Nephron progenitor cell (in vitro differentiated cells): ENCODE measurements around the gene SLC30A3.
A peak's percentile ranks its signal among the peaks of the same experiment; 100 is the strongest.

Experiments used
- DNase-seq: peaks from one replicate; pipeline ENCODE4 v3.0.0; 2021
- H3K27ac Mint-ChIP-seq: 2 replicates; pipeline ENCODE4 v1.8.0; 2021; ENCODE audit warnings: mild to moderate bottlenecking, moderate library complexity, mixed read lengths
- H3K27me3 Mint-ChIP-seq: 2 replicates; pipeline ENCODE4 v1.8.0; 2021; ENCODE audit warnings: mild to moderate bottlenecking, low read depth, mixed read lengths; ENCODE audit not compliant: poor library complexity
- H3K36me3 Mint-ChIP-seq: 2 replicates; pipeline ENCODE4 v1.8.0; 2021; ENCODE audit warnings: low read depth, mixed read lengths
- H3K4me1 Mint-ChIP-seq: 2 replicates; pipeline ENCODE4 v1.8.0; 2021; ENCODE audit warnings: mixed read lengths
- H3K4me3 Mint-ChIP-seq: 2 replicates; pipeline ENCODE4 v1.8.0; 2021; ENCODE audit warnings: mild to moderate bottlenecking, moderate library complexity, mixed read lengths
- H3K9me3 Mint-ChIP-seq: 2 replicates; pipeline ENCODE4 v1.8.0; 2021; ENCODE audit warnings: mild to moderate bottlenecking, moderate library complexity, mixed read lengths
- TF ChIP-seq, protein P1 (sequence below): fragments of 200-600 bp; sonication (generic); IDR thresholded peaks from 2 replicates; pipeline ENCODE4 v1.5.0; 2021; ENCODE audit warnings: antibody characterized with exemption

SLC30A3 gene

GRCh38 chr2:27264253-27264752 is 1.5 kb upstream of the SLC30A3 start:
- Mint-ChIP-seq H3K36me3 (no peaks in the 10 kb centered on the region), H3K27ac (no peak overlapping the region), H3K9me3 (no peaks in the 10 kb centered on the region), H3K27me3 (peaks cover 28% of the 10 kb centered on the region), H3K4me3 (peak overlapping the region; percentile 82), H3K4me1 (peaks cover 34% of the 10 kb centered on the region)
- TF ChIP-seq, protein P1, sequence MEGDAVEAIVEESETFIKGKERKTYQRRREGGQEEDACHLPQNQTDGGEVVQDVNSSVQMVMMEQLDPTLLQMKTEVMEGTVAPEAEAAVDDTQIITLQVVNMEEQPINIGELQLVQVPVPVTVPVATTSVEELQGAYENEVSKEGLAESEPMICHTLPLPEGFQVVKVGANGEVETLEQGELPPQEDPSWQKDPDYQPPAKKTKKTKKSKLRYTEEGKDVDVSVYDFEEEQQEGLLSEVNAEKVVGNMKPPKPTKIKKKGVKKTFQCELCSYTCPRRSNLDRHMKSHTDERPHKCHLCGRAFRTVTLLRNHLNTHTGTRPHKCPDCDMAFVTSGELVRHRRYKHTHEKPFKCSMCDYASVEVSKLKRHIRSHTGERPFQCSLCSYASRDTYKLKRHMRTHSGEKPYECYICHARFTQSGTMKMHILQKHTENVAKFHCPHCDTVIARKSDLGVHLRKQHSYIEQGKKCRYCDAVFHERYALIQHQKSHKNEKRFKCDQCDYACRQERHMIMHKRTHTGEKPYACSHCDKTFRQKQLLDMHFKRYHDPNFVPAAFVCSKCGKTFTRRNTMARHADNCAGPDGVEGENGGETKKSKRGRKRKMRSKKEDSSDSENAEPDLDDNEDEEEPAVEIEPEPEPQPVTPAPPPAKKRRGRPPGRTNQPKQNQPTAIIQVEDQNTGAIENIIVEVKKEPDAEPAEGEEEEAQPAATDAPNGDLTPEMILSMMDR, result no peak
- no peak for DNase-seq

DNA sequence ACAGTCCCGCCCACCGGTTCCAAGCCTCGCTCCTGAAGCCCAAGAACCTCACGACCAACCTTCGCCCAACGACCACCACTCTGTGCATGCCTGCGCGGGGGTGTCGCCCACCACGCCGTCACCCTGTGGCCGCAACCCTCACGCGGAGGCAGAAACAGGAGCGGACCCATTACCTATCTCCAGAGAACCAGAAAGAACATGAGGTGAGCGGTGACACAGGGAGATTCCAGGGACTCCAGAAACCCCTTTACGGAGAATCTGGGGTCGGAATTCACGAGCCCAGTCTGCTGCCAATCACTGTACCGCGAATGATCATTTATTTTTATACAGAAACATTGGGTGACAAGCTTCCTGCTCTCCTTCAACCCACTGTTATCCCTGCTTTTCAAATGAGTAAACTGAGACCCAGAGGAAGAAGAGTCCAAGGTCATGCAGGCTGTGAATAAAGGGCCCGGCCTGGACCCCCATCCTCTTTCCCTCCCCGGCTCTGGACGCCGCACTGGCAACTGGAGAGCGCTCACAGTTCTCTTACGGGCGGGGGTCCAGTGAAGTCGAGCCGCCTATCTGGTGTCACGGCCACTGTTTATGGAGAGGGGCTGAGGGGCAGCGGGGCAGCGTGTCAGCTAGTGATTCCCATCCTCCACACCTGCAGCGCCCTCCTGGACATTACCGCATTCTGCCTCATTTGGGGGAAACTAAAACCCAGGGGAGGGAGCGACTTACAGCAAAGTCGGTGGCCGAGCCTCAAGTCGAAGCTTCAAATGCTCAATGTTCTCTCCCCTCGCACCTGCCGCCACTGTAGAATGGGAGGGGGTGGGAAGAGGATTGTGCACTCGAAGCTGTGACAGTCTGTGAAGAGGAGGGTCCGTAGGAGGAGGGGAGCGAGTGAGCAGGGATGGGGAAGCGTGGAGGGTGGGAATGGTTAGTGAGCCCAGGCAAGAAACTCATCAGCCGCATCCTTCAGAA is 723 bp upstream of the SLC30A3 start:
- Mint-ChIP-seq H3K9me3 (no peaks in the 10 kb centered on the region), H3K4me3 (peak overlapping the region; percentile 82), H3K4me1 (peaks cover 34% of the 10 kb centered on the region), H3K27ac (no peak overlapping the region), H3K27me3 (peaks cover 35% of the 10 kb centered on the region), H3K36me3 (no peaks in the 10 kb centered on the region)
- TF ChIP-seq, protein P1, result no peak
- DNase-seq, result peak; percentile 32

GRCh38 chr2:27261926-27262298 is 935 bp downstream of the SLC30A3 start:
- peak; percentile 40 for DNase-seq
- H3K9me3 Mint-ChIP-seq, result no peaks in the 10 kb centered on the region
- peak overlapping the region; percentile 63 for H3K4me3 Mint-ChIP-seq
- peaks cover 50% of the 10 kb centered on the region for H3K27me3 Mint-ChIP-seq
- TF ChIP-seq, protein P1, result no peak
- H3K27ac Mint-ChIP-seq, result no peak overlapping the region
- H3K36me3 Mint-ChIP-seq, result no peaks in the 10 kb centered on the region
- H3K4me1 Mint-ChIP-seq, result peaks cover 34% of the 10 kb centered on the region

DNA sequence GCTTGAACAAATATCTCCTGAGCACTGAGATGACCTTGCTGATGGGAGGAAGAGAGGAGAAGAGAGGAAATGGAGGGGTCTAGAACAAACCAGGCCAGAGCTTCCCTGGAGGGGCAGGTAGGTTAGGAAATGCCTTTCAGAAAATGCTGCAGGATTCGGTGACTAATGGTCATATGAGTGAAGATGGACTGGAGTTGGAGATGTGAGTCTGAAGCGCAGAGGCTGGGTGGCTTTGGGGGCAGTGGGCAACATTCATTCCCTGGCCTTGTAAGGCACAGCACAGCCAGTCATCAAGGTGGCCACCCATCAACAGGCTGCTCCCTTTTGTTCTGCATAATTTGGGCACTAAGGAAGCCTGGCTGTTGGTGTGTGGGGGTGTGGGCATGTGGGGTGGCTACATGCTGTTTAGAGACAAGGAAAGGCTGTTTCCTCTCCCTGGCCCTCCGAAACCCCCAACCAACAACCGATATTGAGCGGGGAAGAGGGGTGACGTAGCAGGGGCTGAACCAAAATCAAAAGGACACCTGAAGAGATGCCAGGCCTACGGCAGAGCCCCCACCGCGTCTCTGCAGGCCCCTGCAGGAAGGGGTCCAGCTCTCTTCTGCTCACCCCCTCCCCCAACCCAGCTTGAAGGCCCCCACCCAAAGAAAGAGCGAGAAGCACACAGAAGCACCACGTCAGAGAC is 1.5 kb downstream of the SLC30A3 start:
- DNase-seq, result no peak
- H3K36me3 Mint-ChIP-seq, result no peaks in the 10 kb centered on the region
- no peak overlapping the region for H3K27ac Mint-ChIP-seq
- peaks cover 55% of the 10 kb centered on the region for H3K27me3 Mint-ChIP-seq
- peaks cover 34% of the 10 kb centered on the region for H3K4me1 Mint-ChIP-seq
- TF ChIP-seq, protein P1, result no peak
- no peaks in the 10 kb centered on the region for H3K9me3 Mint-ChIP-seq
- H3K4me3 Mint-ChIP-seq, result peak overlapping the region; percentile 63

DNA sequence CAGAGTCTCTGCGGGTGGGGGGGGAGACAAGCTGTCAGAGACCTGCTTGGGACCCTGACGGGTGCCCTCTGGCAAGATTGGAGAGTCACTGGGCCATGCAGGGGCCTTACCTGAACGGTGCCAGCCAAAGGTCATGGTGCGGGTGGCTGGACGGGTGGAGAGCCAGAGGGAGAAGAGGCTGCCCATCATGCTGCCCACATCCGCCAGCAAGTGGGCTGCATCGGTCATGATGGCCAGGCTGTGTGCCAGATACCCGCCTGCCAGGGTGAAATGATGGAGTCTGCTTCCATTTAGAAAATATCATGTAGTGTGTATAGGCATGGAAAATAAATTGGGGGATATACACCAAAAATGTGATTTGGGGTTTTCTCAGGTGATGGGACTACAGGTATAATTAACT is 4.8 kb downstream of the SLC30A3 start:
- no peak overlapping the region for H3K4me3 Mint-ChIP-seq
- H3K4me1 Mint-ChIP-seq, result peaks cover 37% of the 10 kb centered on the region
- TF ChIP-seq, protein P1, result no peak
- peaks cover 71% of the 10 kb centered on the region for H3K27me3 Mint-ChIP-seq
- H3K9me3 Mint-ChIP-seq, result no peaks in the 10 kb centered on the region
- H3K27ac Mint-ChIP-seq, result no peak overlapping the region
- DNase-seq, result no peak
- H3K36me3 Mint-ChIP-seq, result no peaks in the 10 kb centered on the region
